IMR-90 (cell line): Measurements from ENCODE around the gene BRCA1. TPM values are rescaled to one million over a fixed set of nuclear protein-coding genes. Genes with fewer than 3 reads are reported as not detected.

ENCODE experiments used
- ATAC-seq: fragments of 200-7000 bp; cut with Tn5 transposase; 2 replicates; pipeline ENCODE4 v1.9.1; 2020; ENCODE audit warnings: low read depth, mild to moderate bottlenecking, moderate library complexity
- BruUV-seq: library from RNA; stranded (reverse); fragments of 400-500 nt; replicated peaks from 2 replicates; lab custom pipeline; 2021; lab: Mats Ljungman, UMichigan
- CTCF ChIA-PET: fragments of 300-600 bp; formaldehyde crosslinking; extraction: SDS; loops from one replicate; lab custom pipeline; 2021; ENCODE audit warnings: antibody characterized with exemption; lab: Yijun Ruan, JAX
- POLR2A ChIA-PET: fragments of 300-600 bp; sonication (Branson Sonifier 250); formaldehyde crosslinking; loops from one replicate; lab custom pipeline; 2022; ENCODE audit warnings: antibody characterized with exemption; ENCODE audit not compliant: unreplicated experiment; lab: Charles Lee
- DNase-seq: peaks from one replicate; pipeline ENCODE4 v3.0.0; 2013
- H2AFZ ChIP-seq: replicated peaks from 2 replicates; pipeline ENCODE3; 2013; ENCODE audit warnings: low read length, mild to moderate bottlenecking; ENCODE audit not compliant: poor library complexity
- H2AK5ac ChIP-seq: 2 replicates; pipeline ENCODE4 v1.6.1; 2013; ENCODE audit warnings: low read depth, low read length, inconsistent platforms
- H2AK9ac ChIP-seq: replicated peaks from 2 replicates; pipeline ENCODE3; 2013; ENCODE audit warnings: mild to moderate bottlenecking, low read depth, low read length, moderate library complexity; ENCODE audit not compliant: poor library complexity
- H2BK120ac ChIP-seq: 2 replicates; pipeline ENCODE4 v1.6.1; 2013; ENCODE audit warnings: low read depth, low read length, inconsistent platforms
- H2BK15ac ChIP-seq: 3 replicates; pipeline ENCODE4 v1.6.1; 2013; ENCODE audit warnings: low read depth, low read length, inconsistent platforms
- H2BK20ac ChIP-seq: 2 replicates; pipeline ENCODE4 v1.6.1; 2013; ENCODE audit warnings: low read depth, mild to moderate bottlenecking, inconsistent platforms, low read length, moderate library complexity
- H2BK5ac ChIP-seq: 2 replicates; pipeline ENCODE4 v1.6.1; 2013; ENCODE audit warnings: mild to moderate bottlenecking, low read depth, low read length, inconsistent platforms; ENCODE audit not compliant: poor library complexity, severe bottlenecking
- H3K14ac ChIP-seq: replicated peaks from 2 replicates; pipeline ENCODE4 v1.6.1; 2013; ENCODE audit warnings: low read depth, low read length, inconsistent platforms
- H3K18ac ChIP-seq: 2 replicates; pipeline ENCODE4 v1.6.1; 2013; ENCODE audit warnings: low read depth, low read length, control low read depth
- H3K23ac ChIP-seq: 2 replicates; pipeline ENCODE4 v1.6.1; 2013; ENCODE audit warnings: low read depth, low read length, inconsistent platforms
- H3K27ac ChIP-seq: 2 replicates; pipeline ENCODE4 v1.5.1; 2013; ENCODE audit warnings: mild to moderate bottlenecking, control low read depth, low read length; ENCODE audit not compliant: insufficient read depth
- H3K27me3 ChIP-seq: 2 replicates; pipeline ENCODE4 v1.6.1; 2013; ENCODE audit warnings: low read length; ENCODE audit not compliant: control insufficient read depth, insufficient read depth
- H3K36me3 ChIP-seq: 2 replicates; pipeline ENCODE4 v1.6.1; 2013; ENCODE audit warnings: low read length, mixed read lengths; ENCODE audit not compliant: control insufficient read depth, insufficient read depth
- H3K4ac ChIP-seq: 2 replicates; pipeline ENCODE4 v1.6.1; 2013; ENCODE audit warnings: low read depth, low read length, inconsistent platforms
- H3K4me1 ChIP-seq: 2 replicates; pipeline ENCODE4 v1.6.1; 2013; ENCODE audit warnings: low read length, mixed read lengths; ENCODE audit not compliant: control insufficient read depth, insufficient read depth
- H3K4me2 ChIP-seq: 2 replicates; pipeline ENCODE4 v1.6.1; 2013; ENCODE audit warnings: low read depth, mild to moderate bottlenecking, control low read depth, low read length, moderate library complexity
- H3K4me3 ChIP-seq: 2 replicates; pipeline ENCODE4 v1.5.1; 2013; ENCODE audit warnings: low read depth, mild to moderate bottlenecking, control low read depth, low read length, moderate library complexity; ENCODE audit not compliant: insufficient read depth
- H3K56ac ChIP-seq: 2 replicates; pipeline ENCODE4 v1.6.1; 2013; ENCODE audit warnings: low read length, inconsistent platforms; ENCODE audit not compliant: insufficient read depth; ENCODE audit errors: extremely low read depth
- H3K79me1 ChIP-seq, 2 experiments: 2 replicates each; pipeline ENCODE4 v1.6.1; 2013; ENCODE audit warnings: low read length in 2 of 2, inconsistent platforms in 1 of 2, low read depth in 1 of 2
- H3K9ac ChIP-seq: 2 replicates; pipeline ENCODE4 v1.6.1; 2013; ENCODE audit warnings: low read depth, low read length, control low read depth
- H3K9me1 ChIP-seq: 2 replicates; pipeline ENCODE4 v1.6.1; 2013; ENCODE audit warnings: low read length, inconsistent platforms; ENCODE audit not compliant: insufficient read depth
- H3K9me3 ChIP-seq: 2 replicates; pipeline ENCODE4 v1.6.1; 2013; ENCODE audit warnings: low read length; ENCODE audit not compliant: control insufficient read depth, insufficient read depth
- H4K20me1 ChIP-seq: 2 replicates; pipeline ENCODE4 v1.6.1; 2013; ENCODE audit warnings: low read length, inconsistent platforms; ENCODE audit not compliant: insufficient read depth
- H4K5ac ChIP-seq: 2 replicates; pipeline ENCODE4 v1.6.1; 2013; ENCODE audit warnings: mild to moderate bottlenecking, low read depth, low read length, control low read depth
- H4K8ac ChIP-seq, 2 experiments: 2 replicates each; pipeline ENCODE4 v1.6.1; 2013; ENCODE audit warnings: low read depth in 2 of 2, low read length in 2 of 2, control low read depth in 1 of 2, inconsistent platforms in 1 of 2
- H4K91ac ChIP-seq: 2 replicates; pipeline ENCODE4 v1.6.1; 2013; ENCODE audit warnings: low read depth, low read length, inconsistent platforms; ENCODE audit not compliant: insufficient read depth
- BHLHE40 ChIP-seq: fragments of 150-350 bp; IDR thresholded peaks from 2 replicates; pipeline ENCODE4 v1.6.1; 2016; ENCODE audit warnings: mild to moderate bottlenecking, low read depth, low read length
- CHD1 ChIP-seq: IDR thresholded peaks from 2 replicates; pipeline ENCODE4 v1.6.1; 2012; ENCODE audit warnings: low read depth, low read length, improper control_type of control experiment
- CTCF ChIP-seq: conservative IDR thresholded peaks from 2 replicates; pipeline ENCODE4 v1.5.1; 2012; ENCODE audit warnings: mild to moderate bottlenecking, low read depth, low read length, improper control_type of control experiment
- ELK1 ChIP-seq: fragments of 150-350 bp; IDR thresholded peaks from 2 replicates; pipeline ENCODE4 v1.6.1; 2016; ENCODE audit warnings: low read depth, mild to moderate bottlenecking, low read length, moderate library complexity, borderline replicate concordance
- FOS ChIP-seq: fragments of 150-350 bp; IDR thresholded peaks from 2 replicates; pipeline ENCODE4 v1.6.1; 2016; ENCODE audit warnings: low read depth, low read length
- MAZ ChIP-seq: IDR thresholded peaks from 2 replicates; pipeline ENCODE4 v1.6.1; 2012; ENCODE audit warnings: low read depth, mild to moderate bottlenecking, low read length, improper control_type of control experiment, moderate library complexity, borderline replicate concordance
- NFE2L2 ChIP-seq: fragments of 150-350 bp; IDR thresholded peaks from 2 replicates; pipeline ENCODE4 v1.6.1; 2016; ENCODE audit warnings: low read depth, mild to moderate bottlenecking, low read length
- POLR2A ChIP-seq: IDR thresholded peaks from 2 replicates; pipeline ENCODE4 v1.6.1; 2012; ENCODE audit warnings: mild to moderate bottlenecking, low read depth, low read length
- RAD21 ChIP-seq: IDR thresholded peaks from 2 replicates; pipeline ENCODE4 v1.6.1; 2012; ENCODE audit warnings: low read length, improper control_type of control experiment
- RCOR1 ChIP-seq: IDR thresholded peaks from 2 replicates; pipeline ENCODE4 v1.6.1; 2012; ENCODE audit warnings: mild to moderate bottlenecking, low read length, improper control_type of control experiment; ENCODE audit not compliant: insufficient replicate concordance
- RFX5 ChIP-seq: IDR thresholded peaks from 2 replicates; pipeline ENCODE4 v1.8.0; 2012; ENCODE audit warnings: low read depth, mild to moderate bottlenecking, low read length, moderate library complexity
- SMC3 ChIP-seq: fragments of 150-350 bp; IDR thresholded peaks from 2 replicates; pipeline ENCODE4 v1.6.1; 2016; ENCODE audit warnings: low read depth, mild to moderate bottlenecking, antibody characterized with exemption, low read length, moderate library complexity
- WGBS, 2 experiments: methylation state at CpG; one replicate each; pipeline versions ENCODE4 v1.1.5 to v1.1.7; 2013; ENCODE audit warnings: missing lambda C conversion rate in 2 of 2; ENCODE audit not compliant: insufficient read length in 1 of 2; ENCODE audit errors: extremely low coverage in 2 of 2; 5-methylcytosine and 5-hydroxymethylcytosine counted together
- dilution Hi-C: fragments of 300-500 bp; cut with HindIII; formaldehyde crosslinking; loops from one replicate; pipeline ENCODE4 v1.14.3; 2018; ENCODE audit warnings: low sequenced_read_pairs; ENCODE audit not compliant: unreplicated experiment
- in situ Hi-C: fragments of 300-500 bp; cut with MboI; formaldehyde crosslinking; loops from 3 replicates; pipeline ENCODE4 v1.14.3; 2019; ENCODE audit warnings: low sequenced_read_pairs, inconsistent platforms, mixed read lengths
- intact Hi-C: fragments of 100-400 bp; cut with micrococcal nuclease; formaldehyde crosslinking; loops from 2 replicates; pipeline ENCODE4 v1.10.0; 2022
- polyA plus RNA-seq, 3 experiments: library from polyadenylated mRNA; depleted of rRNA; stranded (reverse); fragments of >200 nt; gene quantifications; 2 replicates each; pipeline ENCODE4 v1.2.3, GENCODE V29; 2012; ENCODE audit warnings: low replicate concordance in 1 of 3
- total RNA-seq: library from RNA; depleted of rRNA; stranded (reverse); fragments of >200 nt; gene quantifications from 2 replicates; pipeline ENCODE4 v1.2.3, GENCODE V29; 2012

BRCA1 gene
- total and polyA plus RNA-seq, 2 of the 4 experiments (the other 2 are of a cell fraction) = 8.3 to 17.7 TPM

- intact Hi-C loops (no loop called here), in situ Hi-C loops (no loop called here), dilution Hi-C loops (no loop called here)
- no peak overlapping the region for H2BK5ac ChIP-seq
- H2AFZ ChIP-seq = no peak overlapping the region
- no peak overlapping the region for H3K18ac ChIP-seq
- H3K79me1 ChIP-seq = no peaks in the 10 kb centered on the region
- H2BK120ac ChIP-seq = no peak overlapping the region
- H3K9ac ChIP-seq = no peak overlapping the region
- no peak overlapping the region for H2AK5ac ChIP-seq
- no peak overlapping the region for H2BK20ac ChIP-seq
- ATAC-seq (no peak), DNase-seq (no peak)
- TF ChIP-seq SMC3 (no peak), CHD1 (no peak), MAZ (no peak), BHLHE40 (no peak), RFX5 (no peak), NFE2L2 (no peak), RAD21 (no peak), FOS (no peak), ELK1 (no peak), CTCF (no peak), POLR2A (no peak), RCOR1 (no peak)
- H3K14ac ChIP-seq = no peak overlapping the region
- H4K8ac ChIP-seq = no peak overlapping the region
- no peaks in the 10 kb centered on the region for H3K36me3 ChIP-seq
- H4K20me1 ChIP-seq = no peaks in the 10 kb centered on the region
- H2AK9ac ChIP-seq = no peak overlapping the region
- H4K91ac ChIP-seq = no peak overlapping the region
- no peak overlapping the region for H3K23ac ChIP-seq
- H3K56ac ChIP-seq = no peak overlapping the region
- WGBS, 2 experiments = no CpG with 5 or more reads among the region's 3 CpGs
- H3K4ac ChIP-seq = no peak overlapping the region
- no peak overlapping the region for H4K5ac ChIP-seq
- H3K4me2 ChIP-seq = no peak overlapping the region
- H3K4me3 ChIP-seq = no peak overlapping the region
- BruUV-seq = no TSS peak
- no peak overlapping the region for H3K27ac ChIP-seq
- no peak overlapping the region for H2BK15ac ChIP-seq
- no peaks in the 10 kb centered on the region for H3K9me3 ChIP-seq
- CTCF ChIA-PET = no interaction called here
- H3K4me1 ChIP-seq = no peaks in the 10 kb centered on the region
- H3K9me1 ChIP-seq = no peaks in the 10 kb centered on the region
- POLR2A ChIA-PET = no interaction called here
- H3K27me3 ChIP-seq = no peaks in the 10 kb centered on the region
These were observed 30.5 kb upstream of the BRCA1 start for GRCh38 chr17:43155666-43156065.
